ENCODE measurements around the gene CCDC88B. TPM values are rescaled to one million over a fixed set of nuclear protein-coding genes. Genes with fewer than 3 reads are reported as not detected.

CCDC88B gene, protein sequence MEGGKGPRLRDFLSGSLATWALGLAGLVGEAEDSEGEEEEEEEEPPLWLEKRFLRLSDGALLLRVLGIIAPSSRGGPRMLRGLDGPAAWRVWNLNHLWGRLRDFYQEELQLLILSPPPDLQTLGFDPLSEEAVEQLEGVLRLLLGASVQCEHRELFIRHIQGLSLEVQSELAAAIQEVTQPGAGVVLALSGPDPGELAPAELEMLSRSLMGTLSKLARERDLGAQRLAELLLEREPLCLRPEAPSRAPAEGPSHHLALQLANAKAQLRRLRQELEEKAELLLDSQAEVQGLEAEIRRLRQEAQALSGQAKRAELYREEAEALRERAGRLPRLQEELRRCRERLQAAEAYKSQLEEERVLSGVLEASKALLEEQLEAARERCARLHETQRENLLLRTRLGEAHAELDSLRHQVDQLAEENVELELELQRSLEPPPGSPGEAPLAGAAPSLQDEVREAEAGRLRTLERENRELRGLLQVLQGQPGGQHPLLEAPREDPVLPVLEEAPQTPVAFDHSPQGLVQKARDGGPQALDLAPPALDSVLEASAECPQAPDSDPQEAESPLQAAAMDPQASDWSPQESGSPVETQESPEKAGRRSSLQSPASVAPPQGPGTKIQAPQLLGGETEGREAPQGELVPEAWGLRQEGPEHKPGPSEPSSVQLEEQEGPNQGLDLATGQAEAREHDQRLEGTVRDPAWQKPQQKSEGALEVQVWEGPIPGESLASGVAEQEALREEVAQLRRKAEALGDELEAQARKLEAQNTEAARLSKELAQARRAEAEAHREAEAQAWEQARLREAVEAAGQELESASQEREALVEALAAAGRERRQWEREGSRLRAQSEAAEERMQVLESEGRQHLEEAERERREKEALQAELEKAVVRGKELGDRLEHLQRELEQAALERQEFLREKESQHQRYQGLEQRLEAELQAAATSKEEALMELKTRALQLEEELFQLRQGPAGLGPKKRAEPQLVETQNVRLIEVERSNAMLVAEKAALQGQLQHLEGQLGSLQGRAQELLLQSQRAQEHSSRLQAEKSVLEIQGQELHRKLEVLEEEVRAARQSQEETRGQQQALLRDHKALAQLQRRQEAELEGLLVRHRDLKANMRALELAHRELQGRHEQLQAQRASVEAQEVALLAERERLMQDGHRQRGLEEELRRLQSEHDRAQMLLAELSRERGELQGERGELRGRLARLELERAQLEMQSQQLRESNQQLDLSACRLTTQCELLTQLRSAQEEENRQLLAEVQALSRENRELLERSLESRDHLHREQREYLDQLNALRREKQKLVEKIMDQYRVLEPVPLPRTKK (N-terminal part only)
- total RNA-seq (1 to 10 TPM; 4.4 to 4.9 TPM), polyA plus RNA-seq (1 to 10 TPM; 3.5 to 3.6 TPM)

DNA sequence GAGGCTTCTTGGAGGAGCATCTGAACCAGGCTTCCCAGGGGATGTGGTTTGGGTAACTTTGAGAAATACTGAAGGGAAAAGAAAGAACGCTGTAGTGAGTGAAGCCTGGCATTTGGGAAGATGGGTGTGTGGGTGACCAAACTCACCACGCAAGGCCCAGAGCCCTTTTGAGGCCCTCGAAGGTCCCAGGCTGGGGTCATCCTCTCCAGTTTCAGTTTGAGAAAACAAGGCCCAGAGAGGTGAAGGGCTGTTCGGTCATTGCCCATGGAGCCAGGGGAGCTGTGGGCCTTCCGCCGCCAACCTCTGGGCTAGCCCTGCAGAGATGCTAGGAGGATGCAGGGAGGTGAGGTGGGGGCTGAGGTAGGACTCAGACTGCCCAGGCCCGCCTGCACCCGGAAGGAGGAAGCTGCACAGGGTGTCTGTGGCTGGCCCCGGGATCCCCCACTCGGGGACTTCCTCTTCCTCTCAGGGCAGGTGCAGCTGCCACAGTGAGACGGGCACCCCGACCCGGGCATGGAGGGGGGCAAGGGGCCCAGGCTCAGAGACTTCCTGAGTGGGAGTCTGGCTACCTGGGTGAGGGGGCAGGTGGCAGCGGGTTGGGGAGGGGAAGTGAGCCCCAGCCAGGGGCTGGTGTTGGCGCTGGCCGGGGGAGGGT, at the start of gene CCDC88B:
CCDC88B (plus strand) TSS at position 451 of the 655 bp plus-strand sequence; CDS start at position 514, 63 bp downstream.
- WGBS: 74% methylated on average over 16 of the region's 16 CpGs
- no peaks in the 10 kb centered on the region for H3K36me3 ChIP-seq (ENCODE audit: control insufficient read depth in 4 of 4, insufficient read depth in 3 of 4, low read depth in 1 of 4, low read length in 3 of 4)
- no peak for TF ChIP-seq SP1 (IDR thresholded peaks at IDR 0.05)
- no peak for TF ChIP-seq TAF1 (conservative IDR thresholded peaks at IDR 0.05)
- no peak for TF ChIP-seq FOXA2 (IDR thresholded peaks at IDR 0.05)
- TF ChIP-seq, protein P1, sequence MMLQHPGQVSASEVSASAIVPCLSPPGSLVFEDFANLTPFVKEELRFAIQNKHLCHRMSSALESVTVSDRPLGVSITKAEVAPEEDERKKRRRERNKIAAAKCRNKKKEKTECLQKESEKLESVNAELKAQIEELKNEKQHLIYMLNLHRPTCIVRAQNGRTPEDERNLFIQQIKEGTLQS (IDR thresholded peaks at IDR 0.05): no peak
- TF ChIP-seq, protein P2, sequence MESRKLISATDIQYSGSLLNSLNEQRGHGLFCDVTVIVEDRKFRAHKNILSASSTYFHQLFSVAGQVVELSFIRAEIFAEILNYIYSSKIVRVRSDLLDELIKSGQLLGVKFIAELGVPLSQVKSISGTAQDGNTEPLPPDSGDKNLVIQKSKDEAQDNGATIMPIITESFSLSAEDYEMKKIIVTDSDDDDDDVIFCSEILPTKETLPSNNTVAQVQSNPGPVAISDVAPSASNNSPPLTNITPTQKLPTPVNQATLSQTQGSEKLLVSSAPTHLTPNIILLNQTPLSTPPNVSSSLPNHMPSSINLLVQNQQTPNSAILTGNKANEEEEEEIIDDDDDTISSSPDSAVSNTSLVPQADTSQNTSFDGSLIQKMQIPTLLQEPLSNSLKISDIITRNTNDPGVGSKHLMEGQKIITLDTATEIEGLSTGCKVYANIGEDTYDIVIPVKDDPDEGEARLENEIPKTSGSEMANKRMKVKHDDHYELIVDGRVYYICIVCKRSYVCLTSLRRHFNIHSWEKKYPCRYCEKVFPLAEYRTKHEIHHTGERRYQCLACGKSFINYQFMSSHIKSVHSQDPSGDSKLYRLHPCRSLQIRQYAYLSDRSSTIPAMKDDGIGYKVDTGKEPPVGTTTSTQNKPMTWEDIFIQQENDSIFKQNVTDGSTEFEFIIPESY (IDR thresholded peaks at IDR 0.05): no peak
- no peak for TF ChIP-seq YY1 (IDR thresholded peaks at IDR 0.05)
- no peak for TF ChIP-seq HNF4G (IDR thresholded peaks at IDR 0.05)
- no peak for TF ChIP-seq FOXA1 (IDR thresholded peaks at IDR 0.05)
- no peak for TF ChIP-seq RAD21 (IDR thresholded peaks at IDR 0.05)
- TF ChIP-seq, protein P3, sequence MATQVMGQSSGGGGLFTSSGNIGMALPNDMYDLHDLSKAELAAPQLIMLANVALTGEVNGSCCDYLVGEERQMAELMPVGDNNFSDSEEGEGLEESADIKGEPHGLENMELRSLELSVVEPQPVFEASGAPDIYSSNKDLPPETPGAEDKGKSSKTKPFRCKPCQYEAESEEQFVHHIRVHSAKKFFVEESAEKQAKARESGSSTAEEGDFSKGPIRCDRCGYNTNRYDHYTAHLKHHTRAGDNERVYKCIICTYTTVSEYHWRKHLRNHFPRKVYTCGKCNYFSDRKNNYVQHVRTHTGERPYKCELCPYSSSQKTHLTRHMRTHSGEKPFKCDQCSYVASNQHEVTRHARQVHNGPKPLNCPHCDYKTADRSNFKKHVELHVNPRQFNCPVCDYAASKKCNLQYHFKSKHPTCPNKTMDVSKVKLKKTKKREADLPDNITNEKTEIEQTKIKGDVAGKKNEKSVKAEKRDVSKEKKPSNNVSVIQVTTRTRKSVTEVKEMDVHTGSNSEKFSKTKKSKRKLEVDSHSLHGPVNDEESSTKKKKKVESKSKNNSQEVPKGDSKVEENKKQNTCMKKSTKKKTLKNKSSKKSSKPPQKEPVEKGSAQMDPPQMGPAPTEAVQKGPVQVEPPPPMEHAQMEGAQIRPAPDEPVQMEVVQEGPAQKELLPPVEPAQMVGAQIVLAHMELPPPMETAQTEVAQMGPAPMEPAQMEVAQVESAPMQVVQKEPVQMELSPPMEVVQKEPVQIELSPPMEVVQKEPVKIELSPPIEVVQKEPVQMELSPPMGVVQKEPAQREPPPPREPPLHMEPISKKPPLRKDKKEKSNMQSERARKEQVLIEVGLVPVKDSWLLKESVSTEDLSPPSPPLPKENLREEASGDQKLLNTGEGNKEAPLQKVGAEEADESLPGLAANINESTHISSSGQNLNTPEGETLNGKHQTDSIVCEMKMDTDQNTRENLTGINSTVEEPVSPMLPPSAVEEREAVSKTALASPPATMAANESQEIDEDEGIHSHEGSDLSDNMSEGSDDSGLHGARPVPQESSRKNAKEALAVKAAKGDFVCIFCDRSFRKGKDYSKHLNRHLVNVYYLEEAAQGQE (IDR thresholded peaks at IDR 0.05): no peak
- TF ChIP-seq, protein P4, sequence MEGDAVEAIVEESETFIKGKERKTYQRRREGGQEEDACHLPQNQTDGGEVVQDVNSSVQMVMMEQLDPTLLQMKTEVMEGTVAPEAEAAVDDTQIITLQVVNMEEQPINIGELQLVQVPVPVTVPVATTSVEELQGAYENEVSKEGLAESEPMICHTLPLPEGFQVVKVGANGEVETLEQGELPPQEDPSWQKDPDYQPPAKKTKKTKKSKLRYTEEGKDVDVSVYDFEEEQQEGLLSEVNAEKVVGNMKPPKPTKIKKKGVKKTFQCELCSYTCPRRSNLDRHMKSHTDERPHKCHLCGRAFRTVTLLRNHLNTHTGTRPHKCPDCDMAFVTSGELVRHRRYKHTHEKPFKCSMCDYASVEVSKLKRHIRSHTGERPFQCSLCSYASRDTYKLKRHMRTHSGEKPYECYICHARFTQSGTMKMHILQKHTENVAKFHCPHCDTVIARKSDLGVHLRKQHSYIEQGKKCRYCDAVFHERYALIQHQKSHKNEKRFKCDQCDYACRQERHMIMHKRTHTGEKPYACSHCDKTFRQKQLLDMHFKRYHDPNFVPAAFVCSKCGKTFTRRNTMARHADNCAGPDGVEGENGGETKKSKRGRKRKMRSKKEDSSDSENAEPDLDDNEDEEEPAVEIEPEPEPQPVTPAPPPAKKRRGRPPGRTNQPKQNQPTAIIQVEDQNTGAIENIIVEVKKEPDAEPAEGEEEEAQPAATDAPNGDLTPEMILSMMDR (IDR thresholded peaks at IDR 0.05; ENCODE audit: low read depth, low read length, missing input control): no peak
- no peak for TF ChIP-seq HNF4A (conservative IDR thresholded peaks at IDR 0.05)
- TF ChIP-seq, protein P5, sequence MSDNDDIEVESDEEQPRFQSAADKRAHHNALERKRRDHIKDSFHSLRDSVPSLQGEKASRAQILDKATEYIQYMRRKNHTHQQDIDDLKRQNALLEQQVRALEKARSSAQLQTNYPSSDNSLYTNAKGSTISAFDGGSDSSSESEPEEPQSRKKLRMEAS (IDR thresholded peaks at IDR 0.05): no peak
- TF ChIP-seq RXRA (IDR thresholded peaks at IDR 0.05): no peak
- TF ChIP-seq JUND (IDR thresholded peaks at IDR 0.05): no peak
- no peak for TF ChIP-seq GABPA (IDR thresholded peaks at IDR 0.05 in 1 of 2, conservative IDR thresholded peaks at IDR 0.05 in 1 of 2)
- no peaks in the 10 kb centered on the region for H3K27me3 ChIP-seq (ENCODE audit: control insufficient read depth in 4 of 4, insufficient read depth in 4 of 4, low read length in 3 of 4)
- H3K4me1 ChIP-seq (ENCODE audit: control insufficient read depth in 4 of 4, insufficient read depth in 4 of 4, low read length in 3 of 4): peaks cover 0 to 12% (median 7%) of the 10 kb centered on the region in 4 donors
- H3K9ac ChIP-seq (ENCODE audit: low read depth in 1 of 2, low read length in 2 of 2): no peak within 1 kb of the TSS
- H3K4me3 ChIP-seq (ENCODE audit: low read depth in 1 of 3, low read length in 3 of 3): peak within 1 kb of the TSS in 1 of 3 donors; percentile 21
- DNase-seq (ENCODE audit: low spot score): no peak
- peak within 1 kb of the TSS; percentile 18 to 61 for H3K27ac ChIP-seq (ENCODE audit: low read depth in 1 of 2, low read length in 2 of 2)
- H3K9me3 ChIP-seq (ENCODE audit: control insufficient read depth in 4 of 4, low read length in 3 of 4): no peaks in the 10 kb centered on the region

Data from liver (tissue), 9 donors.